HG03558 (cell line): ENCODE results near the gene PHYHIPL.

ENCODE experiments used
- ATAC-seq: cut with Tn5 transposase; IDR thresholded peaks from one replicate; pipeline ENCODE4 v1.9.1; 2021; ENCODE audit warnings: moderate number of reproducible peaks; ENCODE audit not compliant: unreplicated experiment; ENCODE audit errors: extremely low read depth

PHYHIPL gene

DNA sequence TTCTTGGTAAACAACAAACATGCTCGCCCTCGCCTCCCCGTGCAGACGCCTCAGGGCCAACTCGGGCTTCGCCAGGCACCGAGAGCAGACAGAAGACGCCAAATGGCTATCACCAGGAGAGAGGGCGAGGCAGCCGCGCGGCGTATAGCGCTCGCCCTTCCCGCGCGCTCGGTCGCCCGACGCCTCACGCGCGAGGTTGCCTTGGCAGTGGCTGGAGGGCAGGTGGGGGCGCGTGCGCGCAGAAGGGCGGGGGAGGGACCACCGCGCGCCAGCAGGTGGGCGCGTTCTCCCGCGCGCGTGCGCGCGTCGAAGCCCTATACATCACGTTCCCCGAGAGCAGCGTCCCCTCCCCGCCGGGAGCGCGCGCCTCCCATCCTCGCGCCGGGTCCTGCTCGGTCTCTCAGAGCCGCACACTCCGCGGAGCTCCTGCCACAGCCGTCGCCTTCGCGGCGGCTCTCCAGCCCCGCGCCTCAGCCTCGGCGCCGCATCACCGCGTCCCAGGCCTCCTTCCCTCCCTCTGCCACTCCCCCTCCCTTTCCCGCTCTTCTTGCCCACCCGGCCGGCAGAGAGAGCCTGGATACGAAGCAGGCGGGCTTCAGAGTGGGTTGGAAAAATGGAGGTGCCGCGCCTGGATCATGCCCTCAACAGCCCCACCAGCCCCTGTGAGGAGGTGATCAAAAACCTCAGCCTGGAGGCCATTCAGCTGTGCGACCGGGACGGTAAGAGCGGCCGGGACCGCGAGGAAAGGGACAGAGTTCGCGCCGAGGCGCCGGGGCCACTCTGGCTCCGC lies at the start of gene PHYHIPL:
TSS of gene PHYHIPL (plus strand) at position 403 of the 790 bp plus-strand sequence. CDS start at position 614, 211 bp downstream.
- ATAC-seq, result no peak

DNA sequence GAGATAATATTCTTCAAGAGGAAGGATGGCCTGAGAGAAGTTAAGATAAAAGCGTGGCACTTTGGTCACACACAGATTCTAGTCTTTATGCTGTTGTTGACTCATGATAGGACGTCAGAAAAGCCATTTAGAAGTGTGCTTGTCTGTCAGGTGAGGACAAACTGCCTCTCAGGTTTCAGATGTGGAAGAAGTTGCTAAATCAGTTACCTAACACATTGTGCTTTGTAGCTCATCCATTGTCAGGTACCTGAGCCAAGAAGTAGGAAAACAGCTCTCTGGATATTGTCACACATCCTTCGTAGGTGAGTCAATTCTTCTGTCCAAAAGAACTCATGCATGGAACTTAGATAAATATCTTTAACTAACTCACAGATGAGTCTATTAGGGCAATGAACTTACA lies 49.5 kb upstream of the PHYHIPL start:
- ATAC-seq, result no peak

DNA sequence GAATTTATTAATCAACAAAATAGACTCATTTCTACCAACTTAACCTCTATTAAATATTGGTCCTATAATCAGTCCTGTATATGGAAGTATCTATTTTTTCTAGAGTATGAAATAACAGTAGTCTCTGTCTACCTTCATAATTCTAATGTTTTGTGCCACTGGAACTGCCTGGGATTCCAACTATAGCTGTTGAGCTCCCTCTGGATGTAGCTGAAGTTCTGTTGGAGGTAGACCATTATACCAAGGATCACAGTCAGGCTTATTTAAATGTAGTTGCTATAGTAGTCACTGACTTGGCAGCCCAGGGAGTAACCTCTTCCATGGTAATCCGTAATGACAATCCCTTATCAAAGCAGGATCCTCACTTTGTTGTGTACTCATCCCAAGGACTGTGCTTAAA lies 48.5 kb upstream of the PHYHIPL start:
- no peak for ATAC-seq

DNA sequence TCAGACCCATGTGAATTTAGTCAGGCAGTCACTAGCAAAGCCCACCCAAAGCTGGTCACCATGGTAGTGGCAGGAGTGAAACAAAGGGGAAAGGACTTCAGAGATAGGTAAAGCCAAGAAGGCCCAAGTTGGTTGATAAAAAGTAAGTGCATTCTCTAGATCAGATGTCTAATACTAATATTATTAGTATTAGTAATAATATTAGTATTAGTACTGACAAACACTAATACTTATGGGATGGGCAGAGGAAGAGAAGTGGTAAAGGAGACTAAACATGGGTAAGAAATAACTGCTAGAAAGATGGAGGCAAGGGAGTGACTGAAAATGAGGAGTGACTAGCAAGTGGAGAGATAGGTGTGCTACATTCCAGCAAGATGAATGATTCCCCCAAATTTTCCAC lies 46.6 kb upstream of the PHYHIPL start:
- no peak for ATAC-seq

DNA sequence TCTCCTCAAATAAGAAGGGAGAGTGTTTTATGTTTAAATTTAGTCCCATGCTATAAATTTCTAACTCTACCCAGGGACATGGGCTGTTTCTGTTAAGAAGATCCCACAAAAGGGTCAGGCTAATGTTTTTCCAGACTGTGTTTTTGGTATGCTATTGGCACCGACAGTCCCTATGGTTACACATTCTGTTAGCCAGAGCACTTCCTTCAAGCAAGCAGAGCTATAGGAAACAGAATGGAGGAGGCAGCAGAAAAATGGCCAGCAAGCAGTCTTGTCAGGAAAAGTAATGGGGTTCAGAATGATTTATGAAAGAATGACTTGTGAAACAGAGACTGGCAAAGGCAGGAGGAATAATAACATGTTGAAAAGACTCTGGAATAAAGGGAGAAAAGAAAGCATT lies 44.8 kb upstream of the PHYHIPL start:
- ATAC-seq, result no peak

DNA sequence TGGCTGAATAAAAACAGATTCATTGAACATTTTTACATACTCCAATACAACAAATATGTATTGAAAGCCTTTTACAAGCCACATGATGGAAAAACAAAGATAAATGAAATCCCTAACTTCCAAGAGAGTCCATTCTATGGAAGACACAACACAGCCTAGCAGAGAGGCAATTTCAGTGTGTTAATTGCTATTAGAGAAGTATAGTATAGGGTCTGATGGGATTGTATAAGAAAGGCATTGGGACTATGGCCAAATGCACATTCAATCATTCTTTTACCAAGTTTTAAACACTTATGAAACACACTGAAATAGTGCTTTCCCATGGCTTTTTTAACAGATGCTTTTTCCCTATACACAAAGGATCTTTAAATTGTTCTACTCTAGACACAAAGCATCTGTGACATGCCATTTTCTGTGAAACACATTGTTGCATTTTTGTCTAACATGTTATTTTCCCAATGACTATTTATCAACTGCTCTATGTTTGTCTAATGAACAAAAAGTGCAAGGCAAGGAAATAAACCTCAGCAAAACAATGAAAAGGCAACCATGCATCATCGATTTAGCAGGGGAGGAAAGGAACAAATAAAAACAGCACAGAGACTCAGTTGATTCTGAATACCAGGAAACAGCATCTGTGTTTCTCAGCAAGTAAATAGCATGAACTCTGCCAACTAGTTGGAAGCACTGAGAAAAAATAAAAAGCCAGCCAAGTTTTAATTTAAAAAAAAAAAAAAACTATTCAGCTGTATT lies 42.4 kb upstream of the PHYHIPL start:
- ATAC-seq, result no peak

DNA sequence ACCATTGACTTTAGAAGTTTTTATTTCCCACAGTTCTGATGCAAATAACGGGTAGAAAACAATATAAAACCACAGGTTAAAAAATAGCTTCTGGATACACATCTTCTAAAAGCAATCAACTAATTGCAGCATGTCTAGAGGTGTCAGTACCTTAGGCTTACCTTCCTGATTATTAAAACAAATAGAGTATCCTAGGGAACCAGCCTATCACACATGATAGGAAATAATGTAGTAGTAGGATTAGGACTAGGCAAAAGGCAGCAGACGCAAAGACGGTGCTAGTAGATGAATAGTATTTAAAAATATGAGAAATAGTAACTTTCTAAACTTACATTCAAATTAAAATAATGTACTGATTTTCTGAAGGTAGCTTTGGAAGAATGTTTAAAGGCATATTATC lies 41.7 kb upstream of the PHYHIPL start:
- no peak for ATAC-seq

DNA sequence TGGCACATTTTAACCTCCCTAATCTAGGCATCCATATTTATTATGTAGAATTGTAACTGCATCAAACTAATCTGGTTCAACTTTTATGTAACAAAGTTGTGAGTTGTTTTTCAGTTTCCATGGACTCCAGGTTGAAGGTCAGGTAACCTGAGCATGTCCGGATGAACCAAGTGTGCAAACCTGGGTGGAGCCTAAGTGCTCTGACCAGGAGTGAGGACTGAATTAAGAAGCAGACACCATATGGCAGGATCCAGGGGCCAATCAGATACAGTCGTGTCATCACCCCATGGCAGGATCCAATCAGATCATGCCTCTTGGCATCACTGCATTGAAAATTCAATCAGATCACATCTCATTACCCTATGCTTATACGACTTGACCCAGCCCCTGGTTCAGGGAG lies 41.2 kb upstream of the PHYHIPL start:
- no peak for ATAC-seq

DNA sequence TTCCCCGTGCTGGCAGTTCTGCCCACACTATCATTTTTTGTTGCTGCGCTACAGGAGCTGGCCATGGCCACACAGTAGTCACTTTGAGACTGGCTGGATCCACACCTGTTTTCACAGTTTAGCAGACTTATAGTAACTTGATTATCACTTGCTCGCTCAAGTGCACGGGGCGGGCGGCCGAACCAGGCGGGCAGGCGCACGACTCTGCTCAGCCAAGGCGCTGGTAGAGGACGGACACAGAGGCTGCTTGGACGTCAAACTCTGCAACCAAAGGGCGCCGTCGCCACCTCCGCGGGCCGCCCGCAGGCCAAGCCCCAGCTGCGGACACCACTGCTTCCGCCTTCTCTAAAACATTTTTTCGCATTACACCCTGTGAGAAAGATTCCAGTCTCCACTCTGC lies 38.4 kb upstream of the PHYHIPL start:
- no peak for ATAC-seq

DNA sequence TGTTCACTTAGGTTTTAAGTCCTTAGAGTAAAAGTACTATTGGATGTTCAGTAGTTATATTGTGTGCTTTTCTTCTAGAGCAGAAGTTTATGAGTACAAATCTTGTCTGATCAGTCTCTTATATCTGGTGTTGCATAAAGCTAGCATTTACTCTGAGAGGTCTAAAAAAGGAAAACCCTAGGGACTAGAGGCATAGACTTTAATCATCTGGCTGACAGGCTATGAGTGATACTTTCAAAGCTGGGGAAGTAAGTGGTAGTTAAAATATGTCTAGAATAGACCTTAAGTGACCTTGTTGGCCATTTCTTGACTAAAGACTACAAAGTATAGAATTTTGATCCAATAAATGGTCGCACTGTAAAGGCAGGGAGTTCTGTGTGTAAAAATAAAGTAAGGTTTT lies 32.9 kb upstream of the PHYHIPL start:
- no peak for ATAC-seq

DNA sequence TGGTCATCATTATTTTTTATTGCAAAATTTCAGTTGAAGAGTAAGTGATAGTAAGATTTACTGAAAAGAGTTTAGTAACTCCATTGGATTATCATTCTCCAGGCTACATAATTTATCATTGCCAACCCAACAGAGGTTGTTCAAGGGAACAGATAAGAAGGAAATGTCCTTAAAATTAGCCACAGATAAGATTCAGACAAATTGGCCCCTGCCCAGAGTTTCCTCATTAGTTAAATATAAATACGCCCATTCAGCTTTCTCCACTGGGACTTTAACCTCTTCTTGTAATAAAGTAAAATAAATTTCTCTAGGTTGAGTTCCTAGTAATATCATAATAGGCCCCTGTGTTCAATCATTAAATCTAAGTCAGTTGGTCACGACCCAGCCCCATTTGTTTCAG lies 27.7 kb upstream of the PHYHIPL start:
- no peak for ATAC-seq

DNA sequence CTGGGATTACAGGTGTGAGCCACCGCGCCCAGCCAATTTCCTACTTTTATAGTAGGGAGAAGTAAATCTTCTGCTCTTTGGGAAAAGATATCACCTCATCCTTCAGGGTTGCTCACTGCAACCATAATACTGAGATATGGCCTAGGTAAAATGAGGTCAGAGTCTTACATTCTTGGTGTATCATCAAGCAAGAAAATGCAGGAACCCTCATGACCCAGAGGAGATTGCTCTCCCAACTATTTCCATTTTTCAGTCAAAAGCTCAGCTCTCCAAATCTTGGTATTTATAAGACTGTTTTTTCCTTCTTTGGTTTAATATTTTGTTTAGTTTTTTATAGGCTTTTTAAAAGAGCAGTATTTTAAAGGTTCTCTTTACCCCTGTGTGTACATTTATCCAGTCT lies 20.9 kb upstream of the PHYHIPL start:
- no peak for ATAC-seq

DNA sequence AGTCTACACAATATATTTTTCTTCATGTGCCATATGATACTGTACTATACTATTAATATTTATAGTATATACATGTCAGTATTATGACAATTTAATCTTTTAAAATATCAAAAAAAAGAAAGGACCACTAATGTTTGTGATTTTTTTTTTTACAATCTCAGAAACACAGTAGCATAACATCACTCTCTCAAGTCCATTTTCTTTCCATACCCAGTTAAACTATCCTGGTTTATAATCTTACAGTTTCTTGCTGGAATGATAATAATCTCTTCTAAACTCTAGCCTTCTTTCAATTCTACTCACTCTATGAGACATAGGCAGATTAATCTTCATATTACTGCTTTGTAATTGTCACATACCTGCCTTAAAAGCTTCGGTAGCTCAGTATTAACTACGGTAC lies 8.9 kb upstream of the PHYHIPL start:
- ATAC-seq, result no peak

DNA sequence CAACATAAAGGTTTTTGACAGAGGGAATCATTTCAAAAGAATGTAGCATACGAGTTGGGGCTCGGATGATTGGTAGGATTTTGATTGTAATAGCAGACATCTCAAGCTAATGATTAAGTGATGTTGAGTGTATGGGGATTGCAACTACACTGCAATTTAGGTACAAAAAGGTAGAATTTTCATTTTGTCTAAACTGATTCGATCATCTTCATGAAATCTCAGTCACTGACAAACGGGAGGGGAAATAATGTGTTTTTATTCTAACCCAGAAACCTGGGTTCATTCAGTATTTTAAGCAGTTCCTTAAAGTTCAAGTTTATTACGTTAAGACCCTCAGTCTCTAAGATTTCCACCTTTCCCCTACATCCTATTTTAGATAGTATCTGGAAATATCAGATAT lies 3.9 kb upstream of the PHYHIPL start:
- ATAC-seq, result no peak

DNA sequence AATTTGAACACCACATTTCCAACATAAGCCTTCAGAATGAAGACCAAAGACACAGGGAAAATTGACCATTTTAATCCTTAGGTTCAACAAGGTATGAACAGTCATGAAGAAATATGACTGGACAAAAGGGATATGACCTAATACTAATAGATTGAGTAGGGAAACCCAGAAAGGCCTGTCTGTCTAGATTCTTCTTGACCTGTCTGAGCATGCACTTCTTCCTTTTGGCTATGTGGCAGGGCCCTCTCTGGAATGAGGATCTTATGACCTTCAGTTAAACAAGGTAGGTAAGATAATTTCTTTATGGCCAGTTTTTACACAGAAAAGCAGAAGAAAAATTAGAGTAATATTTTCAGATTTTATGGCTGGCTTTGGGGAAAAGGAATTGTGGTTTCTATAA lies 3.0 kb upstream of the PHYHIPL start:
- no peak for ATAC-seq

DNA sequence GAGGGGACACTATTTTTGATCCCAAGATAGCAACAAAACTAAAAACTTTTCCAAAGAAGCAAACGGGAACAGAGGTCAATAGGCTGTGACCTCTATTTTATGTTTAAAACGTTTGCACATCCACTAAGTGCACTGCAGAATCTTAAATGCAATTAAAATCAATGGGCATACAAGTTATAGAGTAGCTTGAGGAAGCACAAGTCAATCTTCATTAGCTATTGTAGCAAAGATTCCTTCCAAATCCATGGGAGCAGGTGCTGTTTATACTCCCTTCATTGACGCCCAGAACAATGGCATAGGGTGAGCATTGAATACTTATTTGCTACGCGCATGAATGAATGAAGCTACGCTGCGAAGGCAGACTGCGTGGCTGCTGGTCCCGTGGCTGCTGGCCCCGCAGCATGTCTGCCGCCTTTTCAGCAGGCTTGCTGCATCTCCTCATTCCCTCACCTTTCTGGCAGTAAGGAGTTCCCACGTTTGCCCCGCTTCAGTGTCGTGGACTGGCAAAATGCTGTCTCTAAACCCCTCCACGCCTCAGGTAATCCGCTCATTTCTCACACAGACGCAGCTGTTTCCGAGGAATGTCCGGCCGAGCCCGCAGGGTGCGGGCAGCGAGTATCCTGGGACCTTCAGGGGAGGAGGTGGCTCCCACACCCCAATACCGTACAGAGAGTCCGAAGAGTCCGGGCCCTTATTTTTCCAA lies 754 bp upstream of the PHYHIPL start:
- ATAC-seq, result no peak

DNA sequence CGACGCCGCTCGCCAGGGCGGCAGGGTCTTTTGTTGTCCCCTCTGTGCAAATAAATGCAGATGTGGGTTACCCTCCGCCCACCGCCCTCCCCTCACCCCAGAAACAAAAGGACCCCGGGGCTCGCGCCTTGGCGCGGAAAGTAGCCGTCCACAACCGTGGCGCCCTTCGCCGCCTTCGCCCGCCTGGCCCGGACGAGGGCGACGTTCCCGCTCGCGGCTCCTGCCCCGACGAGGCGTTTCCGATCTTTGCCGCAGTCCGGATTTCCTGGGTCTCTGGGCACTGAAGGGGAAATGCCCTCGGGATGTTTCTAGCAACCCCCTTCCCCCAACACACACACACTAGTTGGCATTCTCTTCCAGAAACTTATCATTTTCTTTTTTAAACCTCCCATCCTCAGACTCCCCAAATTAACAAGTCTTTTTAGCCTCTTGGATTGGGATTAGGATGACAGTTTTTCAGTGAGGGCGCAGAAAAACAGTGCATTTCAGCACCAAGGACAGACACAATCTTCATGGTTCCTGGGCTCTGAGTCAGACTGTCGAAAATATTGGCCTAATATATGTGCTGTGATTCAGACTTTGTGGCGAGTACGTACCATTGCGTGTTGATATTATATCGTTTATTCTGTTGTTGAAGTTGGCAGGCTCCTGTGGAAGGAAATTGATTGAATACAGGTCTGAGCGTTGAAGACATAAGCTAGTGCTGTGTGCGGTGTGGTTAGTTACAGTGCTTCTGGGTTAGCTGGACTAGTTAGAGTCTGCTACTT lies 771 bp downstream of the PHYHIPL start:
- no peak for ATAC-seq

DNA sequence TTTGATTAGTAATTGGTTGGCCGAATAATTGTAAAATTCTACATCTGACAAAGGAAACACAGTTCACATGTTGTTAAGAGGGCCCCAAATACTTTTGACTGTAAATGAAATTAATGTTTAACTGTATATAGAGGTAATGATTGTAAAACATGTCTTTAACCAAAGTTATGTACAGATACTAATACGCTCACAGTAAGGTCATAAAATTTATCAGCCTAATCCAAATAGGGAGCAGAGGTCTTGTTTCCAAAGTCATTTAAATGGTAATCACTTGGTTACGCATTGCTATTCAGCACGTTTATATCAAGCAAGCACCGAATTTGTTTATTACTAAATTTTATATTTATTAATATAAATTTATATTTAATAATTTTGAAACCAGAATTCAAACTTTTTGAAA lies 1.4 kb downstream of the PHYHIPL start:
- ATAC-seq, result no peak

DNA sequence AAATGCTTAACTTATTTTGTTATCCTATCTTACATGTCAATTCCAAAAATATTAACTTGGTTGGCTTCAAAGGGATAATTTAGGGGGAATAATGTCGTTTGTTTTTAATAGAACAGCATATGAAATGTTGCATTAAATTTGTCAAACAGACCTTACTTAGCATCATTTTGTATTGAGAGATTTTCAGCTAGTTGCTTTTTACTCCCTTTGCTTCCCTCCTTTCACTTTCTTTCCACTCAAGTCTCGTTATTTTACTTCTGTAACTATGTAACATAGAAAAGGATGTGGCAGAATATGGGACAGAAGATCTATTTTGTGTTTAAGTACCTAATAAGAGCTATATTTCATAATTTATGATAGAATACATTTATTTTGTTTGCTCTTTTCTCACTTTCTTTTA lies 2.6 kb downstream of the PHYHIPL start:
- no peak for ATAC-seq

DNA sequence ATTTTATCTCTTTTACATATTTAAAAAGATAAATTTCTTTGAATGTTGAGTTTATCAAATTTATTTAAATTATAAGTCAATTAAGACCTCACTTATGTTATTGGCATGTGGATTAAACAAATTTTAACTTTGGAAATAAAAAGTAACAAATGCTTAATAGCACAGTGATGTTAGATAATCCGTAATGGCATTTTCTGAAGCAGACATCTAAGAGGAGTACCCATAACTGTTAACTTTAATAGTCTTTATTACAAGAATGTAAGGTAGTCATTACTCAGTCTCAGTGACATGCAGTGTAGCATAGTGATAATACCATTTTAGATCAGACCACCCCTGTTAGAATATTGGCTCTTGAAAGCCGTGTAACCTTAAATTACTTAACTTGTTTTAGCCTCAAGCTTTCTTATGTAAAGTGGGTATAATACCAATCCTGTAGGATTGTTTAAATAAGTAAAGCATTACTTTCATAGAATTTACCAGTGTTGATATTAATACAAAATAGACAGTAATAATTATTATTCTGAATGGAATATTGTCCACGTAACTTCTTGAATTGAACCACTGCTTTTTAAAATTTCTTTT lies 4.3 kb downstream of the PHYHIPL start:
- ATAC-seq, result no peak
